Panc1 (cell line): Measurements from ENCODE around the gene IGF2BP1. TPM values are rescaled to one million over a fixed set of nuclear protein-coding genes. Genes with fewer than 3 reads are reported as not detected.

ENCODE experiments used
- ATAC-seq: fragments of 200-7000 bp; cut with Tn5 transposase; 2 replicates; pipeline ENCODE4 v1.9.1; 2020; ENCODE audit warnings: mild to moderate bottlenecking, moderate library complexity
- BruUV-seq: library from RNA; stranded (reverse); fragments of 400-500 nt; replicated peaks from 2 replicates; lab custom pipeline; 2021; lab: Mats Ljungman, UMichigan
- CTCF ChIA-PET: fragments of 300-600 bp; sonication (Branson Sonifier 250); formaldehyde crosslinking; loops from one replicate; lab custom pipeline; 2022; ENCODE audit warnings: antibody characterized with exemption; lab: Charles Lee
- POLR2A ChIA-PET: fragments of 300-600 bp; sonication (Branson Sonifier 250); formaldehyde crosslinking; loops from one replicate; lab custom pipeline; 2022; ENCODE audit warnings: antibody characterized with exemption; lab: Charles Lee
- DNase-seq: peaks from one replicate; pipeline ENCODE4 v3.0.0-alpha.2; 2010; ENCODE audit warnings: low read depth, low spot score
- H3K27ac ChIP-seq: 2 replicates; pipeline ENCODE4 v1.5.1; 2011; ENCODE audit warnings: mild to moderate bottlenecking, low read length, inconsistent platforms
- H3K27me3 ChIP-seq: fragments of 200-500 bp; sonication (Bioruptor generic); 2 replicates; pipeline ENCODE4 v1.6.0; 2014; ENCODE audit warnings: low read length, inconsistent platforms; ENCODE audit not compliant: control insufficient read depth, insufficient read depth
- H3K36me3 ChIP-seq: fragments of 200-500 bp; sonication (Bioruptor generic); 2 replicates; pipeline ENCODE4 v1.5.1; 2014; ENCODE audit warnings: inconsistent platforms, mild to moderate bottlenecking, low read length, moderate library complexity; ENCODE audit not compliant: control insufficient read depth, insufficient read depth
- H3K4me1 ChIP-seq: 2 replicates; pipeline ENCODE4 v1.5.1; 2011; ENCODE audit warnings: inconsistent platforms, mild to moderate bottlenecking, low read length, moderate library complexity; ENCODE audit not compliant: control insufficient read depth, insufficient read depth
- H3K4me3 ChIP-seq, 2 experiments: 2 replicates each; pipeline ENCODE4 v1.5.1; 2011 to 2012; ENCODE audit warnings: low read depth in 2 of 2, low read length in 2 of 2, mild to moderate bottlenecking in 2 of 2, inconsistent platforms in 1 of 2, moderate library complexity in 1 of 2
- H3K9me3 ChIP-seq: fragments of 200-500 bp; sonication (Bioruptor generic); 2 replicates; pipeline ENCODE4 v1.5.1; 2014; ENCODE audit warnings: low read depth, mild to moderate bottlenecking, inconsistent platforms, low read length, moderate library complexity; ENCODE audit not compliant: control insufficient read depth, insufficient read depth
- CTCF ChIP-seq: fragments of 450-650 bp; IDR thresholded peaks from 2 replicates; pipeline ENCODE4 v1.5.1; 2017; ENCODE audit warnings: mild to moderate bottlenecking
- POLR2AphosphoS5 ChIP-seq: IDR thresholded peaks from 2 replicates; pipeline ENCODE4 v1.6.1; 2012; ENCODE audit warnings: mild to moderate bottlenecking, low read depth, low read length, moderate library complexity
- REST ChIP-seq, 2 experiments: IDR thresholded peaks; 2 replicates each; pipeline ENCODE4 v1.6.1; 2011 to 2012; ENCODE audit warnings: low read depth in 2 of 2, control low read depth in 1 of 2, low read length in 1 of 2, mild to moderate bottlenecking in 1 of 2, moderate library complexity in 1 of 2; ENCODE audit not compliant: insufficient read depth in 1 of 2
- SIN3A ChIP-seq: IDR thresholded peaks from 2 replicates; pipeline ENCODE4 v1.6.1; 2012; ENCODE audit warnings: low read depth, mild to moderate bottlenecking, low read length, moderate library complexity, borderline replicate concordance; ENCODE audit not compliant: insufficient read depth
- TCF7L2 ChIP-seq: IDR thresholded peaks from 2 replicates; pipeline ENCODE4 v1.6.1; 2011; ENCODE audit warnings: mild to moderate bottlenecking, low read depth, low read length, inconsistent platforms
- in situ Hi-C: cut with HindIII; loops from 2 replicates; pipeline ENCODE4 v1.10.0; 2016; ENCODE audit warnings: low sequenced_read_pairs, low pct_unique_long_range_greater_than_20kb
- intact Hi-C: fragments of 100-400 bp; cut with micrococcal nuclease; formaldehyde crosslinking; loops from one replicate; pipeline ENCODE4 v1.10.0; 2022; ENCODE audit not compliant: unreplicated experiment
- total RNA-seq: library from RNA; stranded (reverse); gene quantifications from one replicate; pipeline ENCODE4 v1.2.1, GENCODE V29; 2021; ENCODE audit not compliant: unreplicated experiment

The IGF2BP1 gene
- total RNA-seq, 1 experiment from 2014 or later = 109 TPM

- CTCF ChIA-PET = interaction anchor here (0.6 kb wide), 1 partner anchor 9 kb away, joined by 4 read pairs; no protein-coding TSS in a partner anchor
- Histone ChIP-seq H3K36me3 (peaks cover 12% of the 10 kb centered on the region), H3K27me3 (no peaks in the 10 kb centered on the region), H3K4me3 (no peak overlapping the region), H3K27ac (no peak overlapping the region), H3K4me1 (no peaks in the 10 kb centered on the region), H3K9me3 (no peaks in the 10 kb centered on the region)
- intact Hi-C loops (loop anchor here (10.0 kb wide), 1 partner anchor 174 kb away; no protein-coding TSS in a partner anchor), in situ Hi-C loops (no loop called here)
- TF ChIP-seq REST (IDR thresholded peaks at IDR 0.05; ENCODE audit: insufficient read depth in 1 of 2, low read depth in 2 of 2, low read length in 1 of 2) (no peak), TCF7L2 (no peak), SIN3A (no peak), POLR2AphosphoS5 (no peak), CTCF (no peak)
- ATAC-seq = no peak
- DNase-seq = no peak
- POLR2A ChIA-PET = no interaction called here
- no TSS peak for BruUV-seq
Observed at GRCh38 chr17:49051269-49051668, 54.1 kb downstream of the IGF2BP1 start.

GRCh38 chr17:49053171-49053829 lies 56.1 kb downstream of the IGF2BP1 start:
- intact Hi-C loops = loop anchor here (10.0 kb wide), 1 partner anchor 172 kb away; no protein-coding TSS in a partner anchor
- TF ChIP-seq POLR2AphosphoS5 (0 out of 2 replicates have a peak, but pooled peaks have one; percentile 11), REST (IDR thresholded peaks at IDR 0.05; ENCODE audit: insufficient read depth in 1 of 2, low read depth in 2 of 2, low read length in 1 of 2) (no peak)
- DNase-seq = no peak
- H3K27ac ChIP-seq = no peak overlapping the region
- H3K9me3 ChIP-seq = no peaks in the 10 kb centered on the region
- no peaks in the 10 kb centered on the region for H3K27me3 ChIP-seq
- in situ Hi-C loops = no loop called here
- CTCF ChIA-PET = interaction anchor here (0.6 to 0.9 kb wide), 3 partner anchors 17 to 1353 kb away, joined by 3 to 5 read pairs (median 5); no protein-coding TSS in a partner anchor
- no peak overlapping the region for H3K4me3 ChIP-seq
- no TSS peak for BruUV-seq
- peaks cover 9% of the 10 kb centered on the region for H3K36me3 ChIP-seq
- POLR2A ChIA-PET = no interaction called here
- ATAC-seq = peak; percentile 27; the same call in 1 of the 2 replicates
- H3K4me1 ChIP-seq = no peaks in the 10 kb centered on the region
